ENCODE results near the gene PLEKHG3.

PLEKHG3 gene

GRCh38 chr14:64692986-64693809 lies 11.0 kb upstream of the PLEKHG3 start:
- no peak for DNase-seq (ENCODE audit: low read depth)
- H3K4me3 ChIP-seq (ENCODE audit: low read depth, low read length) = no peak overlapping the region
- TF ChIP-seq CTCF (IDR thresholded peaks at IDR 0.05; ENCODE audit: low read depth, low read length, missing control alignments) = no peak

GRCh38 chr14:64693810-64694165 lies 10.4 kb upstream of the PLEKHG3 start:
- DNase-seq (ENCODE audit: low read depth) = no peak
- H3K4me3 ChIP-seq (ENCODE audit: low read depth, low read length) = no peak overlapping the region
- no peak for TF ChIP-seq CTCF (IDR thresholded peaks at IDR 0.05; ENCODE audit: low read depth, low read length, missing control alignments)

GRCh38 chr14:64695071-64695470 lies 9.2 kb upstream of the PLEKHG3 start:
- no peak for DNase-seq (ENCODE audit: low read depth)

GRCh38 chr14:64696355-64696857 lies 7.8 kb upstream of the PLEKHG3 start:
- DNase-seq (ENCODE audit: low read depth) = no peak
- TF ChIP-seq CTCF (IDR thresholded peaks at IDR 0.05; ENCODE audit: low read depth, low read length, missing control alignments) = no peak
- H3K4me3 ChIP-seq (ENCODE audit: low read depth, low read length) = no peak overlapping the region

More at GRCh38 chr14:64695071-64695470, 9.2 kb upstream of the PLEKHG3 start:
- TF ChIP-seq CTCF (IDR thresholded peaks at IDR 0.05; ENCODE audit: low read depth, low read length, missing control alignments) = no peak
- H3K4me3 ChIP-seq (ENCODE audit: low read depth, low read length) = no peak overlapping the region

- no peak for TF ChIP-seq CTCF (IDR thresholded peaks at IDR 0.05; ENCODE audit: low read depth, low read length, missing control alignments)
- DNase-seq (ENCODE audit: low read depth) = no peak
- no peak overlapping the region for H3K4me3 ChIP-seq (ENCODE audit: low read depth, low read length)
Observed at GRCh38 chr14:64698903-64699302, 5.3 kb upstream of the PLEKHG3 start.

- TF ChIP-seq CTCF (IDR thresholded peaks at IDR 0.05; ENCODE audit: low read depth, low read length, missing control alignments) = no peak
- H3K4me3 ChIP-seq (ENCODE audit: low read depth, low read length) = no peak overlapping the region
- no peak for DNase-seq (ENCODE audit: low read depth)
Observed at GRCh38 chr14:64700290-64700689, 3.9 kb upstream of the PLEKHG3 start.

- no peak overlapping the region for H3K4me3 ChIP-seq (ENCODE audit: low read depth, low read length)
- DNase-seq (ENCODE audit: low read depth) = no peak
- no peak for TF ChIP-seq CTCF (IDR thresholded peaks at IDR 0.05; ENCODE audit: low read depth, low read length, missing control alignments)
Observed at GRCh38 chr14:64700894-64701293, 3.3 kb upstream of the PLEKHG3 start.

All from GM12864 (cell line).